ENCODE results near the gene PTPRD. TPM values are rescaled to one million over a fixed set of nuclear protein-coding genes. Genes with fewer than 3 reads are reported as not detected.

Gene PTPRD
- total RNA-seq, 1 donor from 2014 or later: 532 TPM

- TF ChIP-seq CTCF (IDR thresholded peaks at IDR 0.05; ENCODE audit: partially characterized antibody, unreplicated experiment): no peak
- H3K27me3 Mint-ChIP-seq (ENCODE audit: unreplicated experiment): no peaks in the 10 kb centered on the region
- H3K4me1 Mint-ChIP-seq (ENCODE audit: low read depth, unreplicated experiment): no peaks in the 10 kb centered on the region
- no peaks in the 10 kb centered on the region for H3K9me3 Mint-ChIP-seq (ENCODE audit: unreplicated experiment)
- H3K27ac Mint-ChIP-seq (ENCODE audit: unreplicated experiment): no peak overlapping the region
- H3K36me3 Mint-ChIP-seq (ENCODE audit: unreplicated experiment): no peaks in the 10 kb centered on the region
- no peak overlapping the region for H3K4me3 Mint-ChIP-seq (ENCODE audit: unreplicated experiment)
- DNase-seq: no peak
These were observed 201.5 kb downstream of the PTPRD start for GRCh38 chr9:10411272-10411671.

DNA sequence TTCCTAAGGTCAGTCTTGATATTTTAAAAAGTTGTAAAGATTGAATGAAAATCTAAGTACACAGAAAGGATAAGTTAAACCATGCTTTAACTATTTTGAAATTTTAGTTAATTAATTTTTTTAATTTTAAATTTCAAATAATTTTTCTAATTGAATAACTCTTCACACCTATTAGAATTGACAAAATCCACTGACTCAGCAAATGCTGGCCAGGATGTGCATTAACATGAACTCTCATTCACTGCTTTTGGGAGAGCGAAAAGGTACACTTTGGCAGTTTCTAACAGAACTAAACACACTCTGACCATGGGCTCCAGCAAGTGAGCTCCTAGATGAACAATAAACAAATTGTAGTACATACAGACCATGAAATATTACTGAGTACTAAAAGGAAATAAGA, 209.5 kb downstream of the PTPRD start:
- H3K4me3 Mint-ChIP-seq (ENCODE audit: unreplicated experiment): no peak overlapping the region
- peaks cover 1% of the 10 kb centered on the region for H3K4me1 Mint-ChIP-seq (ENCODE audit: low read depth, unreplicated experiment)
- DNase-seq: no peak
- no peaks in the 10 kb centered on the region for H3K27me3 Mint-ChIP-seq (ENCODE audit: unreplicated experiment)
- H3K36me3 Mint-ChIP-seq (ENCODE audit: unreplicated experiment): no peaks in the 10 kb centered on the region
- TF ChIP-seq CTCF (IDR thresholded peaks at IDR 0.05; ENCODE audit: partially characterized antibody, unreplicated experiment): no peak
- H3K9me3 Mint-ChIP-seq (ENCODE audit: unreplicated experiment): no peaks in the 10 kb centered on the region
- no peak overlapping the region for H3K27ac Mint-ChIP-seq (ENCODE audit: unreplicated experiment)

DNA sequence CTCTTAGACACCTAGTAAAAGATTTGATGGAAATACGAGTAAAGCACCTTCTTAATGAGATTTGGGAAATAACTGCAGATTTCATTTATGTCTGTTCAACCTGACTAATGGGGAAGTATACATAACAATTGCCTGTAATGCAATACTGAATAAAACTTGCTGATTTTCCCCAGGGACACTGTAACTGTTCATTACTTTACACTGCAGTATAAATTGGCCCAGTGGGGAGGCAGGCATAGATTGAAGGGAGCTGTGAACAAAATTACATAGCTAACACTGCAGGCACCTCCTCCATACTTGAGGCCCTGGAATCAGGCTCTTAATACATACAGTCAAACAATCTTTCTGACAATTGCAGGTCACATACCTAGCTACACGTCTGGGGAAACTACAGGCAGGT, 216.2 kb downstream of the PTPRD start:
- Mint-ChIP-seq H3K27me3 (ENCODE audit: unreplicated experiment) (no peaks in the 10 kb centered on the region), H3K9me3 (ENCODE audit: unreplicated experiment) (no peaks in the 10 kb centered on the region), H3K27ac (ENCODE audit: unreplicated experiment) (no peak overlapping the region), H3K36me3 (ENCODE audit: unreplicated experiment) (no peaks in the 10 kb centered on the region), H3K4me3 (ENCODE audit: unreplicated experiment) (no peak overlapping the region), H3K4me1 (ENCODE audit: low read depth, unreplicated experiment) (peaks cover 8% of the 10 kb centered on the region)
- no peak for DNase-seq
- TF ChIP-seq CTCF (IDR thresholded peaks at IDR 0.05; ENCODE audit: partially characterized antibody, unreplicated experiment): no peak

- Mint-ChIP-seq H3K9me3 (ENCODE audit: unreplicated experiment) (peaks cover 2% of the 10 kb centered on the region), H3K4me1 (ENCODE audit: low read depth, unreplicated experiment) (peaks cover 5% of the 10 kb centered on the region), H3K27me3 (ENCODE audit: unreplicated experiment) (no peaks in the 10 kb centered on the region), H3K36me3 (ENCODE audit: unreplicated experiment) (no peaks in the 10 kb centered on the region), H3K4me3 (ENCODE audit: unreplicated experiment) (no peak overlapping the region), H3K27ac (ENCODE audit: unreplicated experiment) (no peak overlapping the region)
- no peak for DNase-seq
- TF ChIP-seq CTCF (IDR thresholded peaks at IDR 0.05; ENCODE audit: partially characterized antibody, unreplicated experiment): no peak
These were observed 225.5 kb downstream of the PTPRD start for GRCh38 chr9:10387282-10387681.

GRCh38 chr9:10371824-10372223, 241.0 kb downstream of the PTPRD start:
- Mint-ChIP-seq H3K9me3 (ENCODE audit: unreplicated experiment) (no peaks in the 10 kb centered on the region), H3K36me3 (ENCODE audit: unreplicated experiment) (no peaks in the 10 kb centered on the region), H3K27ac (ENCODE audit: unreplicated experiment) (no peak overlapping the region), H3K4me1 (ENCODE audit: low read depth, unreplicated experiment) (peaks cover 22% of the 10 kb centered on the region), H3K4me3 (ENCODE audit: unreplicated experiment) (no peak overlapping the region), H3K27me3 (ENCODE audit: unreplicated experiment) (no peaks in the 10 kb centered on the region)
- no peak for DNase-seq
- TF ChIP-seq CTCF (IDR thresholded peaks at IDR 0.05; ENCODE audit: partially characterized antibody, unreplicated experiment): no peak
